Lung (tissue), 12 donors: ENCODE data around the gene RNF13. TPM values are rescaled to one million over a fixed set of nuclear protein-coding genes. Genes with fewer than 3 reads are reported as not detected.

ENCODE experiments used
- ATAC-seq: fragments of 200-7000 bp; cut with Tn5 transposase; one replicate; pipeline ENCODE4 v1.9.1; 2020; ENCODE audit warnings: moderate number of reproducible peaks; ENCODE audit not compliant: insufficient read depth, low FRiP score
- DNase-seq, 3 donors: peaks; one replicate each; pipeline ENCODE4 v3.0.0-alpha.2; 2013 to 2017
- H3K27ac ChIP-seq, 2 donors: one replicate each; pipeline ENCODE4 v1.5.1; 2013; ENCODE audit warnings: mild to moderate bottlenecking in 2 of 2, moderate library complexity in 2 of 2, control low read depth in 1 of 2, inconsistent platforms in 1 of 2, low read depth in 1 of 2, low read length in 1 of 2
- H3K27me3 ChIP-seq, 3 donors: one replicate each; pipeline ENCODE4 v1.5.1; 2013; ENCODE audit warnings: low read length in 2 of 3; ENCODE audit not compliant: control insufficient read depth in 3 of 3, insufficient read depth in 3 of 3
- H3K36me3 ChIP-seq, 4 donors: one replicate each; pipeline ENCODE4 v1.5.1; 2013; ENCODE audit warnings: low read length in 4 of 4, mild to moderate bottlenecking in 1 of 4, moderate library complexity in 1 of 4; ENCODE audit not compliant: control insufficient read depth in 4 of 4, insufficient read depth in 4 of 4
- H3K4me1 ChIP-seq, 5 donors: one replicate each; pipeline ENCODE4 v1.5.1; 2013; ENCODE audit warnings: low read length in 5 of 5, mild to moderate bottlenecking in 2 of 5, moderate library complexity in 1 of 5; ENCODE audit not compliant: control insufficient read depth in 5 of 5, insufficient read depth in 5 of 5
- H3K4me3 ChIP-seq: one replicate; pipeline ENCODE4 v1.5.1; 2013; ENCODE audit warnings: mild to moderate bottlenecking, control low read depth, moderate library complexity
- H3K9ac ChIP-seq, 2 donors: one replicate each; pipeline ENCODE4 v1.5.1; 2013; ENCODE audit warnings: low read length in 2 of 2, control low read depth in 1 of 2; ENCODE audit not compliant: insufficient read depth in 1 of 2
- H3K9me3 ChIP-seq, 4 donors: one replicate each; pipeline ENCODE4 v1.5.1; 2013; ENCODE audit warnings: low read length in 3 of 4, mild to moderate bottlenecking in 1 of 4, moderate library complexity in 1 of 4; ENCODE audit not compliant: control insufficient read depth in 4 of 4, insufficient read depth in 3 of 4
- CTCF ChIP-seq: IDR thresholded peaks from 2 replicates; pipeline ENCODE4 v1.5.1; 2012; ENCODE audit warnings: mild to moderate bottlenecking; ENCODE audit errors: control extremely low read depth, extremely low read depth
- whole genome bisulfite sequencing, 2 donors: extraction: QIAGEN DNeasy Blood & Tissue Kit; methylation state at CpG; one replicate each; pipeline ENCODE4 v1.1.7; 2013; 5-methylcytosine and 5-hydroxymethylcytosine counted together
- polyA plus RNA-seq, 2 donors: library from polyadenylated mRNA; stranded (reverse); fragments of 200-250 nt; gene quantifications; one replicate each; pipeline ENCODE4 v1.2.1, GENCODE V29; 2013
- total RNA-seq, 2 donors: library from RNA; depleted of rRNA in 1 of 2; stranded (reverse); fragments of >200 nt in 1 of 2; gene quantifications; one replicate each; pipeline ENCODE4 v1.2.1, GENCODE V29; 2014 to 2021
- donor health status: control.
- donor health status: control.
- donor health status: Bipolar disorder and iron deficiency.
- donor health status: healthy.
- donor health status: DM: yes; HTN: yes; CAD: no.

The RNF13 gene
- total and polyA plus RNA-seq, 4 donors, result 56.2 to 170 (median 96.7) TPM

GRCh38 chr3:149998946-149999345 lies 185.9 kb downstream of the RNF13 start:
- H3K9me3 ChIP-seq, result peaks cover 0 to 8% (median 2%) of the 10 kb centered on the region in 4 donors
- no peaks in the 10 kb centered on the region for H3K36me3 ChIP-seq
- H3K27ac ChIP-seq, result no peak overlapping the region
- H3K4me3 ChIP-seq, result no peak overlapping the region
- no peaks in the 10 kb centered on the region for H3K4me1 ChIP-seq
- ATAC-seq, result no peak
- DNase-seq, result no peak
- no peak overlapping the region for H3K9ac ChIP-seq
- H3K27me3 ChIP-seq, result no peaks in the 10 kb centered on the region
- WGBS, 2 donors, result 95 to 97% methylated on average over 1 of the region's 1 CpG
- TF ChIP-seq CTCF, result no peak

GRCh38 chr3:149999421-149999820 lies 186.4 kb downstream of the RNF13 start:
- ATAC-seq, result no peak
- Histone ChIP-seq H3K27ac (no peak overlapping the region), H3K4me3 (no peak overlapping the region), H3K9me3 (peaks cover 0 to 7% (median 2%) of the 10 kb centered on the region in 4 donors), H3K9ac (no peak overlapping the region), H3K4me1 (no peaks in the 10 kb centered on the region), H3K27me3 (no peaks in the 10 kb centered on the region), H3K36me3 (no peaks in the 10 kb centered on the region)
- WGBS, 2 donors, result 94 to 95% methylated on average over 4 of the region's 4 CpGs
- no peak for TF ChIP-seq CTCF
- no peak for DNase-seq

GRCh38 chr3:150000641-150001040 lies 187.6 kb downstream of the RNF13 start:
- Histone ChIP-seq H3K27me3 (no peaks in the 10 kb centered on the region), H3K9me3 (peaks cover 0 to 3% (median 0%) of the 10 kb centered on the region in 4 donors), H3K4me3 (no peak overlapping the region), H3K4me1 (no peaks in the 10 kb centered on the region), H3K36me3 (no peaks in the 10 kb centered on the region), H3K9ac (no peak overlapping the region), H3K27ac (no peak overlapping the region)
- ATAC-seq (no peak), DNase-seq (no peak)
- no peak for TF ChIP-seq CTCF
